GM19025 (cell line): Measurements from ENCODE around the gene UBL4B.

Experiments used
- ATAC-seq: cut with Tn5 transposase; IDR thresholded peaks from one replicate; pipeline ENCODE4 v1.9.1; 2021; ENCODE audit warnings: mild to moderate bottlenecking, low read depth, moderate library complexity; ENCODE audit not compliant: unreplicated experiment

The UBL4B gene

GRCh38 chr1:110112656-110113055, 413 bp downstream of the UBL4B start:
- ATAC-seq: no peak

- no peak for ATAC-seq
Measured at GRCh38 chr1:110113551-110113950, 1.3 kb downstream of the UBL4B start.

- no peak for ATAC-seq
Measured at GRCh38 chr1:110114173-110114572, 1.9 kb downstream of the UBL4B start.

- no peak for ATAC-seq
Measured at GRCh38 chr1:110114784-110115183, 2.5 kb downstream of the UBL4B start.

GRCh38 chr1:110118636-110119396, 6.6 kb downstream of the UBL4B start:
- no peak for ATAC-seq

- ATAC-seq: no peak
Measured at GRCh38 chr1:110119843-110120242, 7.6 kb downstream of the UBL4B start.

GRCh38 chr1:110120960-110121561, 8.8 kb downstream of the UBL4B start:
- ATAC-seq: no peak

GRCh38 chr1:110123224-110123623, 11.0 kb downstream of the UBL4B start:
- no peak for ATAC-seq

- ATAC-seq: no peak
Measured at GRCh38 chr1:110125810-110126209, 13.6 kb downstream of the UBL4B start.

- no peak for ATAC-seq
Measured at GRCh38 chr1:110130113-110130591, 17.9 kb downstream of the UBL4B start.

GRCh38 chr1:110130989-110131388, 18.7 kb downstream of the UBL4B start:
- no peak for ATAC-seq

- ATAC-seq: no peak
Measured at GRCh38 chr1:110132682-110133081, 20.4 kb downstream of the UBL4B start.

GRCh38 chr1:110133436-110133835, 21.2 kb downstream of the UBL4B start:
- ATAC-seq: no peak

GRCh38 chr1:110134050-110134595, 21.9 kb downstream of the UBL4B start:
- no peak for ATAC-seq

- no peak for ATAC-seq
Measured at GRCh38 chr1:110135246-110135645, 23.0 kb downstream of the UBL4B start.

- no peak for ATAC-seq
Measured at GRCh38 chr1:110135666-110136065, 23.4 kb downstream of the UBL4B start.

- no peak for ATAC-seq
Measured at GRCh38 chr1:110136911-110137310, 24.7 kb downstream of the UBL4B start.

GRCh38 chr1:110138956-110139355, 26.7 kb downstream of the UBL4B start:
- no peak for ATAC-seq

- no peak for ATAC-seq
Measured at GRCh38 chr1:110144366-110144765, 32.1 kb downstream of the UBL4B start.

GRCh38 chr1:110148961-110149360, 36.7 kb downstream of the UBL4B start:
- no peak for ATAC-seq

- ATAC-seq: no peak
Measured at GRCh38 chr1:110150330-110151174, 38.3 kb downstream of the UBL4B start, which contains the start of gene SLC6A17. SLC6A17 (plus strand) TSS chr1:110150494; CDS start chr1:110166930, 16,436 bp downstream.
